Activated T-helper 9 cell treated with anti-CD3 and anti-CD28 coated beads, Interleukin-2, amount 50 U/mL, for 16 hours (primary cell): ENCODE data around the gene CALHM1.

Experiments
- DNase-seq: peaks from one replicate; pipeline ENCODE4 v3.0.0-alpha.2; 2020; ENCODE audit warnings: low read depth

Gene CALHM1

GRCh38 chr10:103455235-103455634, 3.5 kb downstream of the CALHM1 start:
- DNase-seq: no peak

- DNase-seq: no peak
These were observed 4.7 kb downstream of the CALHM1 start for GRCh38 chr10:103454026-103454425.

GRCh38 chr10:103452506-103453230, 6.0 kb downstream of the CALHM1 start:
- DNase-seq: no peak

GRCh38 chr10:103451831-103452505, 6.7 kb downstream of the CALHM1 start, which contains the start of gene CALHM2:
Gene CALHM2 (minus strand): TSS chr10:103452370. CDS start chr10:103449941, 2,429 bp downstream.
- DNase-seq: peak; percentile 40

- DNase-seq: peak; percentile 20
These were observed 7.4 kb downstream of the CALHM1 start for GRCh38 chr10:103451091-103451813.

GRCh38 chr10:103450201-103450695, 8.5 kb downstream of the CALHM1 start:
- DNase-seq: no peak

- DNase-seq: no peak
These were observed 9.2 kb downstream of the CALHM1 start for GRCh38 chr10:103449208-103450144.

GRCh38 chr10:103448746-103449145, 10.0 kb downstream of the CALHM1 start:
- DNase-seq: no peak

- DNase-seq: no peak
These were observed 11.5 kb downstream of the CALHM1 start for GRCh38 chr10:103447187-103447586.

GRCh38 chr10:103445767-103446567, 12.7 kb downstream of the CALHM1 start:
- DNase-seq: no peak

- no peak for DNase-seq
These were observed 13.3 kb downstream of the CALHM1 start for GRCh38 chr10:103445366-103445765.

GRCh38 chr10:103444478-103444877, 14.2 kb downstream of the CALHM1 start:
- DNase-seq: no peak

GRCh38 chr10:103443475-103444185, 15.1 kb downstream of the CALHM1 start:
- no peak for DNase-seq

- DNase-seq: no peak
These were observed 16.7 kb downstream of the CALHM1 start for GRCh38 chr10:103442031-103442461.

GRCh38 chr10:103441611-103442010, 17.1 kb downstream of the CALHM1 start:
- no peak for DNase-seq

GRCh38 chr10:103441206-103441605, 17.5 kb downstream of the CALHM1 start:
- no peak for DNase-seq

- DNase-seq: no peak
These were observed 18.3 kb downstream of the CALHM1 start for GRCh38 chr10:103440416-103440815.

GRCh38 chr10:103439776-103440175, 18.9 kb downstream of the CALHM1 start:
- no peak for DNase-seq

- DNase-seq: no peak
These were observed 24.8 kb downstream of the CALHM1 start for GRCh38 chr10:103433858-103434257.

- no peak for DNase-seq
These were observed 26.8 kb downstream of the CALHM1 start for GRCh38 chr10:103431902-103432301.
